H9 (cell line): ENCODE measurements around the gene WAC. TPM values are rescaled to one million over a fixed set of nuclear protein-coding genes. Genes with fewer than 3 reads are reported as not detected.
A peak's percentile ranks its signal among the peaks of the same experiment; 100 is the strongest.

ENCODE experiments used
- DNase-seq: peaks from one replicate; pipeline ENCODE4 v3.0.0-alpha.2; 2017
- H2AFZ ChIP-seq: one replicate; pipeline ENCODE4 v1.6.1; 2013; ENCODE audit warnings: mild to moderate bottlenecking, low read length, control low read depth, moderate library complexity
- H2AK5ac ChIP-seq: 2 replicates; pipeline ENCODE4 v1.6.1; 2013; ENCODE audit warnings: low read length, control low read depth, mixed read lengths; ENCODE audit not compliant: insufficient read length
- H2BK120ac ChIP-seq: one replicate; pipeline ENCODE4 v1.6.1; 2013; ENCODE audit warnings: low read depth, mild to moderate bottlenecking, low read length, control low read depth, inconsistent platforms; ENCODE audit not compliant: poor library complexity, severe bottlenecking
- H2BK12ac ChIP-seq: 2 replicates; pipeline ENCODE4 v1.6.1; 2013; ENCODE audit warnings: low read length, control low read depth, mixed read lengths, low read depth; ENCODE audit not compliant: insufficient read length
- H2BK15ac ChIP-seq: 2 replicates; pipeline ENCODE4 v1.6.1; 2013; ENCODE audit warnings: low read depth, low read length, control low read depth
- H2BK20ac ChIP-seq: one replicate; pipeline ENCODE4 v1.6.1; 2013; ENCODE audit warnings: low read depth, mild to moderate bottlenecking, low read length, control low read depth, inconsistent platforms; ENCODE audit not compliant: poor library complexity, severe bottlenecking
- H2BK5ac ChIP-seq: 2 replicates; pipeline ENCODE4 v1.6.1; 2013; ENCODE audit warnings: low read length, control low read depth, mixed read lengths; ENCODE audit not compliant: insufficient read length
- H3K14ac ChIP-seq: 2 replicates; pipeline ENCODE4 v1.6.1; 2013; ENCODE audit warnings: low read length, control low read depth; ENCODE audit not compliant: insufficient read depth
- H3K18ac ChIP-seq: 2 replicates; pipeline ENCODE4 v1.6.1; 2013; ENCODE audit warnings: low read depth, mild to moderate bottlenecking, mixed read lengths, low read length, control low read depth; ENCODE audit not compliant: insufficient read length
- H3K23ac ChIP-seq: 2 replicates; pipeline ENCODE4 v1.6.1; 2013; ENCODE audit warnings: low read length, control low read depth, mixed read lengths, low read depth; ENCODE audit not compliant: insufficient read length
- H3K23me2 ChIP-seq: 2 replicates; pipeline ENCODE4 v1.6.1; 2013; ENCODE audit warnings: low read depth, mild to moderate bottlenecking, mixed read lengths, low read length, control low read depth; ENCODE audit not compliant: insufficient read length, poor library complexity, severe bottlenecking
- H3K27ac ChIP-seq: 2 replicates; pipeline ENCODE4 v1.5.1; 2013; ENCODE audit warnings: low read length, control low read depth, mixed read lengths, low read depth; ENCODE audit not compliant: insufficient read length
- H3K27me3 ChIP-seq: 2 replicates; pipeline ENCODE4 v1.6.1; 2013; ENCODE audit warnings: low read length, control low read depth, inconsistent platforms; ENCODE audit not compliant: insufficient read depth
- H3K4ac ChIP-seq: 2 replicates; pipeline ENCODE4 v1.6.1; 2013; ENCODE audit warnings: low read depth, mild to moderate bottlenecking, control low read depth, inconsistent platforms, low read length, moderate library complexity
- H3K4me1 ChIP-seq: 2 replicates; pipeline ENCODE4 v1.6.1; 2013; ENCODE audit warnings: low read length, control low read depth, inconsistent platforms; ENCODE audit not compliant: insufficient read depth
- H3K4me2 ChIP-seq: 2 replicates; pipeline ENCODE4 v1.6.1; 2013; ENCODE audit warnings: low read length, control low read depth, mixed read lengths; ENCODE audit not compliant: insufficient read length, insufficient read depth
- H3K56ac ChIP-seq: 2 replicates; pipeline ENCODE4 v1.6.1; 2013; ENCODE audit warnings: low read depth, mild to moderate bottlenecking, mixed read lengths, low read length, control low read depth; ENCODE audit not compliant: insufficient read length
- H3K79me1 ChIP-seq: 2 replicates; pipeline ENCODE4 v1.6.1; 2013; ENCODE audit warnings: low read depth, mild to moderate bottlenecking, moderate library complexity, low read length, control low read depth, inconsistent platforms; ENCODE audit not compliant: insufficient read depth, poor library complexity, severe bottlenecking
- H3K79me2 ChIP-seq: 2 replicates; pipeline ENCODE4 v1.6.1; 2013; ENCODE audit warnings: low read length, control low read depth, inconsistent platforms; ENCODE audit not compliant: insufficient read depth
- H3K9ac ChIP-seq: 2 replicates; pipeline ENCODE4 v1.6.1; 2013; ENCODE audit warnings: low read length, control low read depth, mixed read lengths; ENCODE audit not compliant: insufficient read length; ENCODE audit errors: extremely low read depth
- H3K9me3 ChIP-seq: one replicate; pipeline ENCODE4 v1.6.1; 2013; ENCODE audit warnings: low read depth, low read length, inconsistent platforms; ENCODE audit not compliant: control insufficient read depth
- H3T11ph ChIP-seq: one replicate; pipeline ENCODE4 v1.6.1; 2013; ENCODE audit warnings: mild to moderate bottlenecking, low read length, control low read depth, inconsistent platforms
- H4K20me1 ChIP-seq: one replicate; pipeline ENCODE4 v1.6.1; 2013; ENCODE audit not compliant: control insufficient read depth, insufficient read length, insufficient read depth
- H4K5ac ChIP-seq: 2 replicates; pipeline ENCODE4 v1.6.1; 2013; ENCODE audit warnings: low read depth, mild to moderate bottlenecking, mixed read lengths, low read length, control low read depth; ENCODE audit not compliant: insufficient read length
- H4K8ac ChIP-seq: replicated peaks from 2 replicates; pipeline ENCODE4 v1.6.1; 2013; ENCODE audit warnings: low read length, control low read depth, mixed read lengths, low read depth; ENCODE audit not compliant: insufficient read length
- H4K91ac ChIP-seq: 2 replicates; pipeline ENCODE4 v1.6.1; 2013; ENCODE audit warnings: low read depth, mild to moderate bottlenecking, moderate library complexity, mixed read lengths, low read length, control low read depth; ENCODE audit not compliant: insufficient read length
- H3K27ac Mint-ChIP-seq, 3 experiments: 2 replicates in 2 of 3; 3 replicates in 1 of 3; pipeline ENCODE4 v1.8.0; 2020 to 2021; ENCODE audit warnings: mixed read lengths in 3 of 3, mild to moderate bottlenecking in 1 of 3, moderate library complexity in 1 of 3
- H3K27me3 Mint-ChIP-seq: 2 replicates; pipeline ENCODE4 v1.8.0; 2021; ENCODE audit warnings: low read depth, mild to moderate bottlenecking, moderate library complexity, mixed read lengths
- H3K36me3 Mint-ChIP-seq, 3 experiments: 2 replicates in 2 of 3; 3 replicates in 1 of 3; pipeline ENCODE4 v1.8.0; 2020 to 2021; ENCODE audit warnings: low read depth in 3 of 3, mixed read lengths in 3 of 3; ENCODE audit not compliant: insufficient read depth in 1 of 3
- H3K4me1 Mint-ChIP-seq, 2 experiments: 2 replicates each; pipeline ENCODE4 v1.8.0; 2020; ENCODE audit warnings: mixed read lengths in 2 of 2
- H3K4me3 Mint-ChIP-seq, 2 experiments: 2 replicates in 1 of 2; 3 replicates in 1 of 2; pipeline ENCODE4 v1.8.0; 2020 to 2021; ENCODE audit warnings: mild to moderate bottlenecking in 2 of 2, mixed read lengths in 2 of 2, moderate library complexity in 1 of 2
- H3K9me3 Mint-ChIP-seq, 2 experiments: 2 replicates in 1 of 2; 3 replicates in 1 of 2; pipeline ENCODE4 v1.8.0; 2020; ENCODE audit warnings: mild to moderate bottlenecking in 2 of 2, mixed read lengths in 2 of 2, moderate library complexity in 1 of 2
- CTCF ChIP-seq: fragments of 200-600 bp; sonication (generic); conservative IDR thresholded peaks from 3 replicates; pipeline ENCODE4 v1.8.0; 2021; ENCODE audit warnings: antibody characterized with exemption, mild to moderate bottlenecking
- WGBS: extraction: QIAGEN DNeasy Blood & Tissue Kit; methylation state at CpG from one replicate; pipeline ENCODE4 v1.1.7; 2013; ENCODE audit warnings: missing lambda C conversion rate, low lambda C conversion rate, mixed read lengths; ENCODE audit not compliant: insufficient read length; ENCODE audit errors: extremely low coverage; 5-methylcytosine and 5-hydroxymethylcytosine counted together
- total RNA-seq: library from RNA; stranded (reverse); gene quantifications from 2 replicates; pipeline ENCODE4 v1.2.1, GENCODE V29; 2021

Gene WAC
- total RNA-seq, 1 experiment from 2014 or later: 130 TPM

- H3K4me3 Mint-ChIP-seq: no peak overlapping the region
- H3K23ac ChIP-seq: no peak overlapping the region
- H3K14ac ChIP-seq: no peak overlapping the region
- no CpG with 5 or more reads among the region's 2 CpGs for WGBS
- no peak overlapping the region for H4K8ac ChIP-seq
- no peak overlapping the region for H3K56ac ChIP-seq
- no peaks in the 10 kb centered on the region for H3K9me3 ChIP-seq
- no peak overlapping the region for H2BK20ac ChIP-seq
- H2AK5ac ChIP-seq: no peak overlapping the region
- no peak for DNase-seq
- H3T11ph ChIP-seq: no peak overlapping the region
- no peaks in the 10 kb centered on the region for H3K27me3 ChIP-seq
- H3K23me2 ChIP-seq: no peaks in the 10 kb centered on the region
- no peak for TF ChIP-seq CTCF
- H3K4me1 ChIP-seq: no peaks in the 10 kb centered on the region; the same call in 1 of the 2 replicates
- no peak overlapping the region for H2BK15ac ChIP-seq
- H3K18ac ChIP-seq: no peak overlapping the region
- H2BK12ac ChIP-seq: no peak overlapping the region
- H3K27me3 Mint-ChIP-seq: no peaks in the 10 kb centered on the region
- H3K9ac ChIP-seq: no peak overlapping the region
- no peak overlapping the region for H4K5ac ChIP-seq
- peak overlapping the region in 1 of 3 experiments; percentile 28; a peak in 1 of 7 replicates for H3K27ac Mint-ChIP-seq
- no peaks in the 10 kb centered on the region for H3K9me3 Mint-ChIP-seq
- no peaks in the 10 kb centered on the region for H3K79me1 ChIP-seq
- H2BK5ac ChIP-seq: no peak overlapping the region
- H3K4me2 ChIP-seq: no peak overlapping the region
- H3K79me2 ChIP-seq: peaks cover 26% of the 10 kb centered on the region
- peaks cover 48 to 53% of the 10 kb centered on the region in 2 experiments for H3K4me1 Mint-ChIP-seq
- no peak overlapping the region for H2BK120ac ChIP-seq
- H3K4ac ChIP-seq: no peak overlapping the region
- H3K27ac ChIP-seq: no peak overlapping the region
- H4K91ac ChIP-seq: no peak overlapping the region
- no peak overlapping the region for H2AFZ ChIP-seq
- no peaks in the 10 kb centered on the region for H4K20me1 ChIP-seq
- H3K36me3 Mint-ChIP-seq: peaks cover 21 to 47% (median 21%) of the 10 kb centered on the region in 3 experiments; a peak in 6 of 7 replicates
These were observed 49.0 kb downstream of the WAC start for GRCh38 chr10:28581916-28582315.
